Measurements from ENCODE around the gene ATXN7L1. TPM values are rescaled to one million over a fixed set of nuclear protein-coding genes. Genes with fewer than 3 reads are reported as not detected.
A peak's percentile ranks its signal among the peaks of the same experiment; 100 is the strongest.

Gene ATXN7L1
- polyA plus RNA-seq, 1 of the 3 experiments (the other 2 are of a cell fraction) = 6.0 TPM

DNA sequence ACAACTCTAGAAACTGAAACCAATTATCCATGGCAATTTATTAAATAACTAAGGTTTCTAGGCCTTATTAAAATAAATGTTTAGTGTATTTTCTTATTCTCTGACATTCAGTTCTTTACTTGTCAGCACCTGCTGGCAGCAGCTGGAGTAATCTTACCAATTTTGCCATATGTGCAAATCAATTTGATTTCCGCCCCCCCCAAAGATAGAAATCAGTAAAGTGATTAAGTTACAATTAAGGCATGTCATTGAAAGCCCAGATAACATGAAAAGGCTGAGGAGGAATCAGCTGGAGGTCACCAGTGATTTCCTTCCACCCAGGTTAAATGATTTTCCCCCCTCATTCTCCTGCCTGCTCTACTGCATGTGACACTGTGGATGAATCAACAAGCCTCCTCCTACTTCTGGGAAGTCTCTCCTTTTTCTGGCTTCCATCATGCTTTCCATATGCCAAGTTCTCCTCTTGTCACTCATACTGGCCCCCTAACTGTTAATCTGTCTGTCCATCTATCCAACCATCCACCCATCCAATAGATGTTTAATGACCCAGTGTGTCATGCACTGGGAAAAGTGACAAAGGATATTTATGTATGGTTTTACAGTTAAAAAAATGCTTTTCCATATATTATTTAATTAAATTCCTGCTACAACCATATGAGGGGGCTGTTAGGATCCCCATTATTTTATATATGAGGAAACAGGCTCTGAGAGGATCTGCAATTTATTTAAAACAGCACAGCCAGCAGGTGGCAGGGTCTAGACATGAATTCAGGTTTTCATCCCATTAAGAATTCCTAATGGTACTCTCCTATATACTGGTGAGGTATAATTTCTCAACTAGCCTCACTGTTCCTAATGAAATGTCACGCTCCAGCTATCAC lies 116.5 kb downstream of the ATXN7L1 start (continued):
- TF ChIP-seq, protein P1, sequence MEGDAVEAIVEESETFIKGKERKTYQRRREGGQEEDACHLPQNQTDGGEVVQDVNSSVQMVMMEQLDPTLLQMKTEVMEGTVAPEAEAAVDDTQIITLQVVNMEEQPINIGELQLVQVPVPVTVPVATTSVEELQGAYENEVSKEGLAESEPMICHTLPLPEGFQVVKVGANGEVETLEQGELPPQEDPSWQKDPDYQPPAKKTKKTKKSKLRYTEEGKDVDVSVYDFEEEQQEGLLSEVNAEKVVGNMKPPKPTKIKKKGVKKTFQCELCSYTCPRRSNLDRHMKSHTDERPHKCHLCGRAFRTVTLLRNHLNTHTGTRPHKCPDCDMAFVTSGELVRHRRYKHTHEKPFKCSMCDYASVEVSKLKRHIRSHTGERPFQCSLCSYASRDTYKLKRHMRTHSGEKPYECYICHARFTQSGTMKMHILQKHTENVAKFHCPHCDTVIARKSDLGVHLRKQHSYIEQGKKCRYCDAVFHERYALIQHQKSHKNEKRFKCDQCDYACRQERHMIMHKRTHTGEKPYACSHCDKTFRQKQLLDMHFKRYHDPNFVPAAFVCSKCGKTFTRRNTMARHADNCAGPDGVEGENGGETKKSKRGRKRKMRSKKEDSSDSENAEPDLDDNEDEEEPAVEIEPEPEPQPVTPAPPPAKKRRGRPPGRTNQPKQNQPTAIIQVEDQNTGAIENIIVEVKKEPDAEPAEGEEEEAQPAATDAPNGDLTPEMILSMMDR (IDR thresholded peaks at IDR 0.05) = peak; percentile 97
- TF ChIP-seq TEAD4 (IDR thresholded peaks at IDR 0.05; ENCODE audit: borderline replicate concordance, insufficient read depth) (no peak), YY1 (IDR thresholded peaks at IDR 0.05; ENCODE audit: low read depth) (no peak), EP300 (IDR thresholded peaks at IDR 0.05; ENCODE audit: borderline replicate concordance in 1 of 2, low read depth in 1 of 2, low read length in 1 of 2) (peak in 1 of 2 experiments; percentile 53; a peak in 2 of 4 replicates), NFIC (IDR thresholded peaks at IDR 0.05; ENCODE audit: borderline replicate concordance) (no peak; the same call in 1 of the 2 replicates), RAD21 (IDR thresholded peaks at IDR 0.05; ENCODE audit: low read length) (peak; percentile 96)
- TF ChIP-seq, protein P2, sequence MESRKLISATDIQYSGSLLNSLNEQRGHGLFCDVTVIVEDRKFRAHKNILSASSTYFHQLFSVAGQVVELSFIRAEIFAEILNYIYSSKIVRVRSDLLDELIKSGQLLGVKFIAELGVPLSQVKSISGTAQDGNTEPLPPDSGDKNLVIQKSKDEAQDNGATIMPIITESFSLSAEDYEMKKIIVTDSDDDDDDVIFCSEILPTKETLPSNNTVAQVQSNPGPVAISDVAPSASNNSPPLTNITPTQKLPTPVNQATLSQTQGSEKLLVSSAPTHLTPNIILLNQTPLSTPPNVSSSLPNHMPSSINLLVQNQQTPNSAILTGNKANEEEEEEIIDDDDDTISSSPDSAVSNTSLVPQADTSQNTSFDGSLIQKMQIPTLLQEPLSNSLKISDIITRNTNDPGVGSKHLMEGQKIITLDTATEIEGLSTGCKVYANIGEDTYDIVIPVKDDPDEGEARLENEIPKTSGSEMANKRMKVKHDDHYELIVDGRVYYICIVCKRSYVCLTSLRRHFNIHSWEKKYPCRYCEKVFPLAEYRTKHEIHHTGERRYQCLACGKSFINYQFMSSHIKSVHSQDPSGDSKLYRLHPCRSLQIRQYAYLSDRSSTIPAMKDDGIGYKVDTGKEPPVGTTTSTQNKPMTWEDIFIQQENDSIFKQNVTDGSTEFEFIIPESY (IDR thresholded peaks at IDR 0.05; ENCODE audit: borderline replicate concordance, low read depth) = no peak
- TF ChIP-seq, protein P3, sequence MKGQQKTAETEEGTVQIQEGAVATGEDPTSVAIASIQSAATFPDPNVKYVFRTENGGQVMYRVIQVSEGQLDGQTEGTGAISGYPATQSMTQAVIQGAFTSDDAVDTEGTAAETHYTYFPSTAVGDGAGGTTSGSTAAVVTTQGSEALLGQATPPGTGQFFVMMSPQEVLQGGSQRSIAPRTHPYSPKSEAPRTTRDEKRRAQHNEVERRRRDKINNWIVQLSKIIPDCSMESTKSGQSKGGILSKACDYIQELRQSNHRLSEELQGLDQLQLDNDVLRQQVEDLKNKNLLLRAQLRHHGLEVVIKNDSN (IDR thresholded peaks at IDR 0.05; ENCODE audit: borderline replicate concordance, low read depth) = no peak

DNA sequence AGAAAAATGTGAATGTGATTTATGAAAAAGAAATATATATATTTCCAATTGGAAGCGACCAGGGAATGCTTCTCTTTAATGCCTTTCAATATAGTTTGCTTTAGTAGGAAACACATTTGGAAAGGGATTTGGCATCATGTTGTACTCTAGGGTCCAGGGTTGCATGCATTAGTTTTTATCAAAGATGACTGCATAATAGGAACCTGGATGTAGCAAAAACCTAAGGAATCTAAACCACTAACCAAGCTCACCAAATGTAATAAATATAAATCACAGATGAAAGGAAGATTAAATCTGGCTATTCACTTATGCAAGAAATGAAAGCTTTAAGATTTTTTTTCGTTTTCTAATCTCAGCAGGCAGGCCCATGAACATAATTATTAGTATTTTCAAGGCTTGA lies 120.0 kb downstream of the ATXN7L1 start:
- Histone ChIP-seq H3K4me2 (no peak overlapping the region), H2AFZ (ENCODE audit: low read depth) (no peak overlapping the region), H3K9me3 (no peaks in the 10 kb centered on the region), H3K27ac (ENCODE audit: low read depth in 2 of 2, low read length in 1 of 2) (no peak overlapping the region), H3F3A (replicated peaks; ENCODE audit: insufficient read depth) (no peaks in the 10 kb centered on the region), H4K20me1 (ENCODE audit: insufficient read depth) (no peaks in the 10 kb centered on the region), H3K9ac (no peak overlapping the region), H3K36me3 (replicated peaks in 1 of 2; ENCODE audit: control insufficient read depth in 1 of 2, insufficient read depth in 2 of 2, low read length in 1 of 2) (no peaks in the 10 kb centered on the region), H3K4me1 (ENCODE audit: control insufficient read depth in 1 of 2, insufficient read depth in 2 of 2, low read depth in 1 of 2, low read length in 1 of 2) (peaks cover 16 to 17% of the 10 kb centered on the region in 2 experiments), H3K27me3 (ENCODE audit: insufficient read depth) (no peaks in the 10 kb centered on the region), H3K4me3 (ENCODE audit: low read depth in 2 of 2, low read length in 1 of 2) (no peak overlapping the region), H3K9me2 (no peaks in the 10 kb centered on the region), H3K79me2 (ENCODE audit: insufficient read depth) (no peaks in the 10 kb centered on the region)
- no peak for TF ChIP-seq GATA2 (CRISPR knock-in tag; IDR thresholded peaks at IDR 0.05)
- no peak for TF ChIP-seq FOSL2 (IDR thresholded peaks at IDR 0.05; ENCODE audit: borderline replicate concordance, low read depth)
- peak; percentile 28; the same call in 1 of the 2 replicates for TF ChIP-seq NFIC (IDR thresholded peaks at IDR 0.05; ENCODE audit: borderline replicate concordance)
- peak; percentile 36; the same call in 1 of the 2 replicates for TF ChIP-seq JUND (IDR thresholded peaks at IDR 0.05)
- TF ChIP-seq TEAD4 (IDR thresholded peaks at IDR 0.05; ENCODE audit: borderline replicate concordance, insufficient read depth) = peak; percentile 36; the same call in 1 of the 2 replicates
- peak; percentile 39; the same call in 1 of the 2 replicates for TF ChIP-seq TCF12 (IDR thresholded peaks at IDR 0.05)
- TF ChIP-seq, protein P1 (IDR thresholded peaks at IDR 0.05) = no peak
- TF ChIP-seq, protein P4, sequence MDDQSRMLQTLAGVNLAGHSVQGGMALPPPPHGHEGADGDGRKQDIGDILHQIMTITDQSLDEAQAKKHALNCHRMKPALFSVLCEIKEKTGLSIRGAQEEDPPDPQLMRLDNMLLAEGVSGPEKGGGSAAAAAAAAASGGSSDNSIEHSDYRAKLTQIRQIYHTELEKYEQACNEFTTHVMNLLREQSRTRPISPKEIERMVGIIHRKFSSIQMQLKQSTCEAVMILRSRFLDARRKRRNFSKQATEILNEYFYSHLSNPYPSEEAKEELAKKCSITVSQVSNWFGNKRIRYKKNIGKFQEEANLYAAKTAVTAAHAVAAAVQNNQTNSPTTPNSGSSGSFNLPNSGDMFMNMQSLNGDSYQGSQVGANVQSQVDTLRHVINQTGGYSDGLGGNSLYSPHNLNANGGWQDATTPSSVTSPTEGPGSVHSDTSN (IDR thresholded peaks at IDR 0.05) = peak; percentile 75
- 51% methylated on average over 2 of the region's 2 CpGs for WGBS (ENCODE audit: low lambda C conversion rate)
- DNase-seq = no peak
- ChIA-PET CTCF (interaction anchor here (0.6 to 18.1 kb wide), 7 partner anchors 14 to 408 kb away, joined by 3 to 356 read pairs (median 7); no protein-coding TSS in a partner anchor), POLR2A (no interaction called here)

Data from SK-N-SH (cell line).